Measurements from ENCODE around the gene HRC.

GRCh38 chr19:49104229-49104864, 50.8 kb downstream of the HRC start:
- no peak for TF ChIP-seq POLR2A (IDR thresholded peaks at IDR 0.05)
- no peak for TF ChIP-seq POLR2AphosphoS5 (IDR thresholded peaks at IDR 0.05)
- TF ChIP-seq CTCF (IDR thresholded peaks at IDR 0.05): no peak
- no peak for TF ChIP-seq EP300 (IDR thresholded peaks at IDR 0.05)

Data from suprapubic skin (tissue), 4 donors.